Endothelial cell of umbilical vein (primary cell): Measurements from ENCODE around the gene CPT1A. TPM values are rescaled to one million over a fixed set of nuclear protein-coding genes. Genes with fewer than 3 reads are reported as not detected.

Experiments used
- BruUV-seq: library from RNA; stranded (reverse); fragments of 400-500 nt; replicated peaks from 2 replicates; lab custom pipeline; 2021; lab: Mats Ljungman, UMichigan
- CTCF ChIA-PET: fragments of 300-600, 350-600 bp; sonication (Branson Sonifier 250); formaldehyde crosslinking; loops from one replicate; lab custom pipeline; 2021; ENCODE audit warnings: antibody characterized with exemption, inconsistent platforms; lab: Charles Lee
- POLR2A ChIA-PET: fragments of 300-600, 350-600 bp; sonication (Branson Sonifier 250); formaldehyde crosslinking; loops from one replicate; lab custom pipeline; 2021; ENCODE audit warnings: antibody characterized with exemption, inconsistent platforms; lab: Charles Lee
- DNase-seq: peaks from one replicate; pipeline ENCODE4 v3.0.0-alpha.2; 2011; ENCODE audit warnings: low read depth, low spot score
- FAIRE-seq: peaks from 2 replicates; lab custom pipeline; 2011; peaks lifted over from hg19 to GRCh38; lab: Jason Lieb, UNC
- H2AFZ ChIP-seq: 2 replicates; pipeline ENCODE4 v1.6.0; 2012; ENCODE audit warnings: low read depth, low read length, control low read depth, inconsistent platforms
- H3K27ac ChIP-seq: 2 replicates; pipeline ENCODE4 v1.5.1; 2011; ENCODE audit warnings: low read depth, mild to moderate bottlenecking, control low read depth, low read length, moderate library complexity; ENCODE audit not compliant: insufficient read depth
- H3K27me3 ChIP-seq, 2 experiments: 2 replicates each; pipeline versions ENCODE4 v1.6.0 to v1.6.1; 2011; ENCODE audit warnings: low read length in 2 of 2, mixed read lengths in 1 of 2; ENCODE audit not compliant: control insufficient read depth in 2 of 2, insufficient read depth in 2 of 2
- H3K36me3 ChIP-seq, 2 experiments: 2 replicates in 1 of 2; 3 replicates in 1 of 2; pipeline ENCODE4 v1.5.1; 2011; ENCODE audit warnings: low read length in 2 of 2, mild to moderate bottlenecking in 1 of 2, moderate library complexity in 1 of 2; ENCODE audit not compliant: control insufficient read depth in 2 of 2, insufficient read depth in 2 of 2; ENCODE audit errors: extremely low read depth in 1 of 2
- H3K4me1 ChIP-seq: 3 replicates; pipeline ENCODE4 v1.5.1; 2011; ENCODE audit warnings: mild to moderate bottlenecking, low read length; ENCODE audit not compliant: control insufficient read depth, insufficient read depth; ENCODE audit errors: extremely low read depth
- H3K4me2 ChIP-seq: 2 replicates; pipeline ENCODE4 v1.6.1; 2011; ENCODE audit warnings: low read length, control low read depth, mixed read lengths; ENCODE audit not compliant: insufficient read depth
- H3K4me3 ChIP-seq, 3 experiments: fragments of 200-600 bp in 1 of 3; sonication (generic), shearing (Covaris generic) in 1 of 3; replicated peaks in 1 of 3; 2 replicates each; pipeline ENCODE4 v1.5.1; 2011 to 2016; ENCODE audit warnings: control low read depth in 3 of 3, low read length in 3 of 3, mild to moderate bottlenecking in 2 of 3, inconsistent platforms in 1 of 3, low read depth in 1 of 3, moderate library complexity in 1 of 3; ENCODE audit not compliant: insufficient read depth in 1 of 3
- H3K79me2 ChIP-seq: 2 replicates; pipeline ENCODE4 v1.6.0; 2012; ENCODE audit warnings: low read length, inconsistent platforms; ENCODE audit not compliant: control insufficient read depth, insufficient read depth
- H3K9ac ChIP-seq: replicated peaks from 2 replicates; pipeline ENCODE3; 2011; ENCODE audit warnings: low read length, control low read depth; ENCODE audit not compliant: insufficient read depth; ENCODE audit errors: extremely low read depth
- H3K9me1 ChIP-seq: replicated peaks from 3 replicates; pipeline ENCODE4 v1.6.0; 2011; ENCODE audit warnings: mild to moderate bottlenecking, low read length; ENCODE audit not compliant: control insufficient read depth, insufficient read depth; ENCODE audit errors: extremely low read depth
- H3K9me3 ChIP-seq: replicated peaks from 2 replicates; pipeline ENCODE4 v1.5.1; 2012; ENCODE audit warnings: low read length, inconsistent platforms; ENCODE audit not compliant: control insufficient read depth, insufficient read depth
- H4K20me1 ChIP-seq: replicated peaks from 2 replicates; pipeline ENCODE3; 2011; ENCODE audit warnings: mild to moderate bottlenecking, low read length; ENCODE audit not compliant: control insufficient read depth, insufficient read depth; ENCODE audit errors: extremely low read depth
- CTCF ChIP-seq, 2 donors: IDR thresholded peaks; 1 replicate in 1 of 2; 2 replicates in 1 of 2; pipeline ENCODE4 v1.5.1; 2011; ENCODE audit warnings: low read length in 2 of 2, mild to moderate bottlenecking in 2 of 2, moderate library complexity in 2 of 2, control low read depth in 1 of 2, inconsistent platforms in 1 of 2, low read depth in 1 of 2; ENCODE audit not compliant: insufficient read depth in 1 of 2; ENCODE audit errors: extremely low read depth in 1 of 2
- EZH2 ChIP-seq: IDR thresholded peaks from 2 replicates; pipeline ENCODE4 v1.6.1; 2012; ENCODE audit warnings: borderline replicate concordance, low read depth, mild to moderate bottlenecking, moderate library complexity, low read length, inconsistent platforms; ENCODE audit not compliant: severe bottlenecking
- MAX ChIP-seq: IDR thresholded peaks from 2 replicates; pipeline ENCODE4 v1.6.1; 2011; ENCODE audit not compliant: insufficient read depth, insufficient read length
- POLR2A ChIP-seq: IDR thresholded peaks from 2 replicates; pipeline ENCODE4 v1.6.1; 2012; ENCODE audit warnings: low read depth, mild to moderate bottlenecking, control low read depth, low read length
- POLR2AphosphoS5 ChIP-seq: IDR thresholded peaks from 2 replicates; pipeline ENCODE4 v1.6.1; 2012; ENCODE audit warnings: low read depth, mild to moderate bottlenecking, control low read depth, low read length, moderate library complexity; ENCODE audit not compliant: insufficient read depth
- dilution Hi-C: fragments of 300-500 bp; cut with MboI; formaldehyde crosslinking; loops from one replicate; pipeline ENCODE4 v1.15.0; 2019; ENCODE audit warnings: low sequenced_read_pairs; ENCODE audit not compliant: extremely low pct_ligation_motif_present
- intact Hi-C: fragments of 100-400 bp; cut with micrococcal nuclease; formaldehyde crosslinking; loops from one replicate; pipeline ENCODE4 v1.10.0; 2022
- polyA plus RNA-seq, 4 experiments: library from polyadenylated mRNA; depleted of rRNA in 3 of 4; stranded (reverse) in 3 of 4; unstranded in 1 of 4; fragments of >200 nt; gene quantifications; 2 replicates each; pipeline versions ENCODE4 v1.2.1 to v1.2.3, GENCODE V29; 2011 to 2012; ENCODE audit warnings: missing spikeins in 1 of 4
- total RNA-seq: library from RNA; stranded (reverse); gene quantifications from 2 replicates; pipeline ENCODE4 v1.2.3, GENCODE V29; 2021

The CPT1A gene
- total and polyA plus RNA-seq, 2 donors (not counting 3 experiments of a cell fraction or from before 2014, with no cell fraction given): 26.3 to 62.1 TPM

GRCh38 chr11:68839054-68839865 lies 2.5 kb downstream of the CPT1A start:
- Histone ChIP-seq H4K20me1 (no peaks in the 10 kb centered on the region), H3K4me3 (peak overlapping the region; percentile 47 to 71 (median 69)), H3K9ac (peak overlapping the region; percentile 89), H3K27me3 (peaks cover 0 to 13% of the 10 kb centered on the region in 2 experiments), H3K4me2 (peak overlapping the region; percentile 84), H3K4me1 (peaks cover 42% of the 10 kb centered on the region), H3K27ac (peak overlapping the region; percentile 82), H3K79me2 (peaks cover 14% of the 10 kb centered on the region), H3K9me1 (no peaks in the 10 kb centered on the region), H2AFZ (peak overlapping the region; percentile 69), H3K36me3 (peaks cover 0 to 2% of the 10 kb centered on the region in 2 experiments), H3K9me3 (no peaks in the 10 kb centered on the region)
- FAIRE-seq: peak; percentile 92
- intact Hi-C loops: loop anchor here (2.0 kb wide), 2 partner anchors 16 to 90 kb away; no protein-coding TSS in a partner anchor
- dilution Hi-C loops: no loop called here
- ChIA-PET POLR2A (interaction anchor here (0.6 kb wide), 1 partner anchor 10 kb away, joined by 3 read pairs; no protein-coding TSS in a partner anchor), CTCF (interaction anchor here (1.0 to 1.6 kb wide), 2 partner anchors 11 to 207 kb away, joined by 3 to 5 read pairs; no protein-coding TSS in a partner anchor)
- TF ChIP-seq POLR2AphosphoS5: peak; percentile 73
- peak; percentile 80 for TF ChIP-seq MAX
- no peak for TF ChIP-seq CTCF (IDR thresholded peaks at IDR 0.05; ENCODE audit: extremely low read depth in 1 of 2, insufficient read depth in 1 of 2, low read depth in 1 of 2, low read length in 2 of 2)
- TF ChIP-seq POLR2A: peak; percentile 21
- no peak for TF ChIP-seq EZH2
- DNase-seq: peak; percentile 98
- BruUV-seq: no TSS peak
